AG04450 (cell line): ENCODE results near the gene HOPX. TPM values are rescaled to one million over a fixed set of nuclear protein-coding genes. Genes with fewer than 3 reads are reported as not detected.

Experiments
- CTCF ChIA-PET: fragments of 300-600, 350-600 bp; formaldehyde crosslinking; extraction: SDS; loops from one replicate; lab custom pipeline; 2022; ENCODE audit warnings: antibody characterized with exemption, inconsistent platforms; lab: Charles Lee
- POLR2A ChIA-PET: fragments of 350-600 bp; formaldehyde crosslinking; extraction: SDS; loops from one replicate; lab custom pipeline; 2021; ENCODE audit warnings: antibody characterized with exemption, inconsistent platforms; lab: Yijun Ruan, JAX
- DNase-seq: peaks from one replicate; pipeline ENCODE4 v3.0.0-alpha.2; 2011; ENCODE audit warnings: low read depth, low spot score
- H3K27ac ChIP-seq: one replicate; pipeline ENCODE4 v1.5.1; 2012; ENCODE audit warnings: low read depth, low read length, control low read depth
- H3K27me3 ChIP-seq: one replicate; pipeline ENCODE4 v1.6.0; 2012; ENCODE audit warnings: low read length; ENCODE audit not compliant: control insufficient read depth, insufficient read depth
- H3K4me3 ChIP-seq: 2 replicates; pipeline ENCODE4 v1.5.1; 2011; ENCODE audit warnings: mild to moderate bottlenecking, low read depth, low read length, control low read depth
- H3K9me3 ChIP-seq: 2 replicates; pipeline ENCODE4 v1.5.1; 2012; ENCODE audit warnings: low read length; ENCODE audit not compliant: control insufficient read depth, insufficient read depth
- CTCF ChIP-seq: IDR thresholded peaks from 2 replicates; pipeline ENCODE4 v1.5.1; 2011; ENCODE audit warnings: low read depth, low read length, control low read depth, inconsistent platforms
- polyA plus RNA-seq: library from polyadenylated mRNA; depleted of rRNA; stranded (reverse); fragments of >200 nt; gene quantifications from 2 replicates; pipeline ENCODE4 v1.2.3, GENCODE V29; 2011

The HOPX gene
- polyA plus RNA-seq, 1 experiment: 2.9 TPM

GRCh38 chr4:56649445-56650261 is 31.4 kb downstream of the HOPX start:
- ChIA-PET POLR2A (interaction anchor here (0.5 kb wide), 1 partner anchor 176 kb away, joined by 3 read pairs; no protein-coding TSS in a partner anchor), CTCF (interaction anchor here (1.2 to 2.6 kb wide), 5 partner anchors 8 to 150 kb away, joined by 3 to 12 read pairs (median 4); no protein-coding TSS in a partner anchor)
- Histone ChIP-seq H3K27ac (no peak overlapping the region), H3K9me3 (no peaks in the 10 kb centered on the region; the same call in 1 of the 2 replicates), H3K27me3 (peaks cover 2% of the 10 kb centered on the region), H3K4me3 (no peak overlapping the region)
- no peak for TF ChIP-seq CTCF
- DNase-seq: no peak

- Histone ChIP-seq H3K27me3 (no peaks in the 10 kb centered on the region), H3K27ac (no peak overlapping the region), H3K4me3 (no peak overlapping the region), H3K9me3 (no peaks in the 10 kb centered on the region; the same call in 1 of the 2 replicates)
- no peak for DNase-seq
- no peak for TF ChIP-seq CTCF
- CTCF ChIA-PET: no interaction called here
- POLR2A ChIA-PET: no interaction called here
Measured at GRCh38 chr4:56648824-56649151, 32.3 kb downstream of the HOPX start.

GRCh38 chr4:56648021-56648823 is 32.9 kb downstream of the HOPX start:
- no peak for DNase-seq
- Histone ChIP-seq H3K4me3 (no peak overlapping the region), H3K9me3 (no peaks in the 10 kb centered on the region; the same call in 1 of the 2 replicates), H3K27ac (no peak overlapping the region), H3K27me3 (no peaks in the 10 kb centered on the region)
- no peak for TF ChIP-seq CTCF
- ChIA-PET CTCF (no interaction called here), POLR2A (no interaction called here)

- TF ChIP-seq CTCF: no peak
- ChIA-PET CTCF (interaction anchor here (0.7 kb wide), 1 partner anchor 8 kb away, joined by 3 read pairs; no protein-coding TSS in a partner anchor), POLR2A (no interaction called here)
- Histone ChIP-seq H3K4me3 (no peak overlapping the region), H3K27ac (no peak overlapping the region), H3K27me3 (peaks cover 2% of the 10 kb centered on the region), H3K9me3 (no peaks in the 10 kb centered on the region; the same call in 1 of the 2 replicates)
- DNase-seq: no peak
Measured at GRCh38 chr4:56646341-56646740, 34.8 kb downstream of the HOPX start.
